ENCODE data around the gene HOXA10.

DNA sequence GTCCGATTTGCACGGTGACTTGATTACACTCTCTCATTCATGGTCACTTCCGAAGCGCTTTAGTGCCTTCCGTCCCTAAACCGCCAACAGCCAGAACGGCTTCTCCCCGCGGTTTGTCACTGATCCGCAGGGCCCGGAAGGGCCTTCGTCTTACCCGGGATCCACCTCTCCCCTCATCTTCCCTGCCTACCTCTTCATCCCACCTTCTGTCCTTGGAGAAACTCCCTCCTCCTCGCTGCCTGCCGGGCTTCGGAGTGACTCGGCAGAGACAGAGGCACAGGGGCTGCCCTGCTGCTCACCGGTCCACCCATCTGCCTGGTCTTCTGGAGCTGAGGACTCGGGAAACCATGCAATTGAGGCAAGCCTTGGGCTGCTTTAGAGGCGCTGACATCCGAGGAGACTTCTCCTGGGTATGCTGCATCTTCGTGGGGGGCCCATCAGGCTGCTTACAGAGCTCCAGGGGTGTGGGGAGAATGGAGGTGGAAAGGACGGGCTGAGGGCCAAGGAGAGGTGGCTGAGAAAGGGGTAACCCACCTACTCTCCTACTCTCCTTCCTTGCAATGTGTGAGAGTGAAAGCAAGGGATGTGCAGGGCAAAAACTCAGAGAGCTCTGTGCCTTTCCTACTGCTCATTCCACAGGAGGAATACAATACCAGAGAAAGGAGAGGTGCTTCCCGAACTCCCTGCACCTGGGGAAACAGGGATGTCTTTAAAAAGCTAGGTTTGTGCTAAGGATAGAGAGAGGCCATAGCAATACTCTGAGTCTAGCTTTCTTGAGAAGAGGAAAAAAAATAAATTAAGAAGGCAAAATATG is 11.9 kb upstream of the HOXA10 start:
- TF ChIP-seq, protein P1, sequence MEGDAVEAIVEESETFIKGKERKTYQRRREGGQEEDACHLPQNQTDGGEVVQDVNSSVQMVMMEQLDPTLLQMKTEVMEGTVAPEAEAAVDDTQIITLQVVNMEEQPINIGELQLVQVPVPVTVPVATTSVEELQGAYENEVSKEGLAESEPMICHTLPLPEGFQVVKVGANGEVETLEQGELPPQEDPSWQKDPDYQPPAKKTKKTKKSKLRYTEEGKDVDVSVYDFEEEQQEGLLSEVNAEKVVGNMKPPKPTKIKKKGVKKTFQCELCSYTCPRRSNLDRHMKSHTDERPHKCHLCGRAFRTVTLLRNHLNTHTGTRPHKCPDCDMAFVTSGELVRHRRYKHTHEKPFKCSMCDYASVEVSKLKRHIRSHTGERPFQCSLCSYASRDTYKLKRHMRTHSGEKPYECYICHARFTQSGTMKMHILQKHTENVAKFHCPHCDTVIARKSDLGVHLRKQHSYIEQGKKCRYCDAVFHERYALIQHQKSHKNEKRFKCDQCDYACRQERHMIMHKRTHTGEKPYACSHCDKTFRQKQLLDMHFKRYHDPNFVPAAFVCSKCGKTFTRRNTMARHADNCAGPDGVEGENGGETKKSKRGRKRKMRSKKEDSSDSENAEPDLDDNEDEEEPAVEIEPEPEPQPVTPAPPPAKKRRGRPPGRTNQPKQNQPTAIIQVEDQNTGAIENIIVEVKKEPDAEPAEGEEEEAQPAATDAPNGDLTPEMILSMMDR (IDR thresholded peaks at IDR 0.05): no peak
- TF ChIP-seq POLR2A (IDR thresholded peaks at IDR 0.05): no peak
- no peak for TF ChIP-seq EP300 (IDR thresholded peaks at IDR 0.05)
